GM19025 (cell line): ENCODE results near the gene PLK5.
"Not testable (repeated sequence)": the region's sequence is repeated elsewhere in the genome, so short reads cannot be mapped to it uniquely, and the experiment has no call there.

Experiments used
- ATAC-seq: cut with Tn5 transposase; IDR thresholded peaks from one replicate; pipeline ENCODE4 v1.9.1; 2021; ENCODE audit warnings: mild to moderate bottlenecking, low read depth, moderate library complexity; ENCODE audit not compliant: unreplicated experiment

Gene PLK5

GRCh38 chr19:1507192-1507660, 16.7 kb upstream of the PLK5 start:
- ATAC-seq, result no peak

GRCh38 chr19:1507763-1508506, 15.9 kb upstream of the PLK5 start:
- no peak for ATAC-seq

GRCh38 chr19:1508507-1508856, 15.4 kb upstream of the PLK5 start:
- ATAC-seq, result no peak

GRCh38 chr19:1509602-1510441, 14.1 kb upstream of the PLK5 start:
- no peak for ATAC-seq

GRCh38 chr19:1510442-1510806, 13.5 kb upstream of the PLK5 start:
- no peak for ATAC-seq

- ATAC-seq, result no peak
Observed at GRCh38 chr19:1510807-1511206, 13.1 kb upstream of the PLK5 start.

GRCh38 chr19:1511318-1512317, 12.3 kb upstream of the PLK5 start:
- no peak for ATAC-seq

- ATAC-seq, result no peak
Observed at GRCh38 chr19:1512671-1513498, 11.0 kb upstream of the PLK5 start, which contains the start of gene ADAMTSL5. TSS of gene ADAMTSL5 (minus strand) at chr19:1513019. CDS start at chr19:1510943, 2,076 bp downstream.

- ATAC-seq, result no peak
Observed at GRCh38 chr19:1513499-1514294, 10.2 kb upstream of the PLK5 start.

GRCh38 chr19:1514295-1514661, 9.6 kb upstream of the PLK5 start:
- no peak for ATAC-seq

GRCh38 chr19:1514986-1515721, 8.7 kb upstream of the PLK5 start:
- no peak for ATAC-seq

- ATAC-seq, result no peak
Observed at GRCh38 chr19:1516395-1516753, 7.5 kb upstream of the PLK5 start.

GRCh38 chr19:1518471-1518870, 5.4 kb upstream of the PLK5 start:
- ATAC-seq, result no peak

GRCh38 chr19:1519802-1520201, 4.1 kb upstream of the PLK5 start:
- not testable (repeated sequence) for ATAC-seq

GRCh38 chr19:1520203-1520780, 3.6 kb upstream of the PLK5 start:
- ATAC-seq, result no peak

- ATAC-seq, result no peak
Observed at GRCh38 chr19:1521636-1522035, 2.2 kb upstream of the PLK5 start.

GRCh38 chr19:1522061-1522460, 1.8 kb upstream of the PLK5 start:
- no peak for ATAC-seq

GRCh38 chr19:1522838-1523237, 1.0 kb upstream of the PLK5 start:
- ATAC-seq, result no peak
